Stimulated activated CD4-positive, alpha-beta T cell treated with anti-CD3 and anti-CD28 coated beads, Interleukin-4, amount 100 ng/mL, for 1 hour (primary cell): ENCODE results near the gene COLEC11.
"Not testable (repeated sequence)": the region's sequence is repeated elsewhere in the genome, so short reads cannot be mapped to it uniquely, and the experiment has no call there.

Experiments
- DNase-seq: peaks from one replicate; pipeline ENCODE4 v3.0.0-alpha.2; 2020

COLEC11 gene

DNA sequence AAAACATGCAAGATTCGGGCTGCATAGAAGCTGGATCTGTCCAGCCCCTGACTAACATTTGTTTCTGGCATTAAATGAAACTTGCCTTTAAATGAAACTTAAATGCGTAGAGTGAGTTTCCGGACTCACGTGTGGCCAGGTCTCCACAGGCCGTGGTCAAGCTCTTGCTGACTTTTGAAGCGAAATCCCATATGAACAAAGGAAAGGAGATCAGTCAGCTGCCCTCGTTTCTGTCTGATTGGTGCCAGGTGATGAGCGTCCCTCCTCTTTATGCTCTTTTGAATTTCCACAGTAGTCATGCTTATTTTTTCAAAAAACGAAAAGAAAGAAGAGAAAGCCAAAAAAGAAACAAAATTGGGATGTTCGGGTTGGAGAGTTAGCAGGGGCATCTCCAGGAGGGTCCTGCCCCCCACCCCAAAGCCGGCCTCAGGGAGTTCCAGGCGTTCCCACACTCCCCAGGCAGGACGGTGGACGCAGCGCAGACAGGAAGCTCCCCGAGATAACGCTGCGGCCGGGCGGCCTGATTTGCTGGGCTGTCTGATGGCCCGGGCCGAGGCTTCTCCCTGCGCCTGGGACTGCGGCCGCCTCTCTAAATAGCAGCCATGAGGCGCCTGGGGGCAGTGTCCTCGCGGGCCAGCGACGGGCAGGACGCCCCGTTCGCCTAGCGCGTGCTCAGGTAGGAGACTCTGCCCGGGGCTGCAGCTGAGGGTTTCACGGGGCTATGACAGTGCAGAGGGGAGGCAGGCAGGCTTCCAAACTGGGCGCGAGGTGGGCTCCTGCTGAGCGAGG is at the start of gene COLEC11:
COLEC11 (plus strand) TSS at position 620 of the 789 bp plus-strand sequence. CDS start 9,229 bp downstream, outside the sequence.
- no peak for DNase-seq

- no peak for DNase-seq
Measured at GRCh38 chr2:3545788-3546478, 49.0 kb upstream of the COLEC11 start.

GRCh38 chr2:3547915-3548314 is 47.0 kb upstream of the COLEC11 start:
- DNase-seq: no peak

GRCh38 chr2:3553946-3554345 is 41.0 kb upstream of the COLEC11 start:
- no peak for DNase-seq

GRCh38 chr2:3557639-3558204 is 37.2 kb upstream of the COLEC11 start:
- DNase-seq: no peak

DNA sequence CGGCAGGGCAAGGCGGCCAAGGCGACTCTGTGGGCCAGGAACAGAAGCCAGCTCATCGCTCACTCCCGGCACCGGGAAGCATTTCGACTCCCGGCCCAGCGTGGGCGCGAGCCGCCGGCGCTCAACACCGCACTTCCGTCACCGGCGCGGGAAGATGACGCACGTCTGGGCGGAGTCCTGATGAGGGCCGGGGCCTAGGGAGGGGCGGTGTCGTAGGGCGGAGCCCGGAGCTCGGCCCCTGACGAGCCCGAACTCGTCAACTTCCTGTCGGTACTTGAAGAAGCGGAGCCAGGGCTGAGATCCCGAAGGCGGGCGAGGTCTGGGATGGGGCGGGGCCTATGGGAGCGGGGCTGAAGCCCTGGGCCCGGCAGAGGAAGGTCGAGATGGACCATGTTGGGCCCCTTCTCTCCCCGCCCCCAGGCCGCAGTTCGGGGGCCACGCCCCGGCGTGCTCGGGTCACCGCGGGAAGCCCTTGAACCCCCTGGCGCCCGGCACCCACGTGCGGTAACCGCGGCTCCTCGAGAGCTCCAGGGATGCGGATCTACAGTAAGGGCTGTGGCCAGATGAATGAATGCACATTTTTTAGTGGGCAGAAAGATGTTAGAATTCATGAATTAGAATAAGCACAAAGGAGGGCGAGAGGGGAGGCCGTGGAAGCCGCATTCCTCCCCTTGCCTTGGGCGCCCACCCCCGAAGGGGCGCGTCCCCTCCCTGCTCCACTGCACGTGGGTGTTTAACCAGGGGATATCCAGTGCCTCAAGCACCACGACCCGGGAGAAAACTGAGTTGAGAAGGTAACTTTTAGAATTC is 36.5 kb upstream of the COLEC11 start, which contains the start of gene RNASEH1:
RNASEH1 (minus strand) TSS at position 129 of the 810 bp plus-strand sequence; CDS start at position 56, 73 bp downstream.
- DNase-seq: peak; percentile 99

GRCh38 chr2:3563521-3563976 is 31.4 kb upstream of the COLEC11 start:
- DNase-seq: no peak

- no peak for DNase-seq
Measured at GRCh38 chr2:3565117-3565516, 29.8 kb upstream of the COLEC11 start.

GRCh38 chr2:3566806-3567205 is 28.1 kb upstream of the COLEC11 start:
- no peak for DNase-seq

- DNase-seq: not testable (repeated sequence)
Measured at GRCh38 chr2:3569656-3570055, 25.3 kb upstream of the COLEC11 start.

DNA sequence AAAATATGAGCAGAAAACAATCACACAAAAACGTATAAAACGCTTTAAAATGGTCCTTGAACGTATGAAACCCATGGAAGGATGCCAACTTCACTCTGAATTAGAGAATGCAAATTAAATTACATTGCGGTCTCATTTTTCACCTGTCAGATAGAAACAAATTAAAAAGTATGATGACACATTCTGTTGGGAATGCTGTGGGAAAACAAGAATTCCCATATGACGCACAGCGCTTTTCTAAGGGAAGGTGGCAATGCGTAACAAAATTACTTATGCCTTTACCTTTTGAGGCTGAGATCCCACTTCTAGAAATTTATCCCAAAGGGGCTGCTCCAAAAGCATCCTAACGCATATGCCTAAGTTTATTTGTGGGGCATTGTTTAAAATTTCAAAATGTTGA is 23.6 kb upstream of the COLEC11 start:
- no peak for DNase-seq

DNA sequence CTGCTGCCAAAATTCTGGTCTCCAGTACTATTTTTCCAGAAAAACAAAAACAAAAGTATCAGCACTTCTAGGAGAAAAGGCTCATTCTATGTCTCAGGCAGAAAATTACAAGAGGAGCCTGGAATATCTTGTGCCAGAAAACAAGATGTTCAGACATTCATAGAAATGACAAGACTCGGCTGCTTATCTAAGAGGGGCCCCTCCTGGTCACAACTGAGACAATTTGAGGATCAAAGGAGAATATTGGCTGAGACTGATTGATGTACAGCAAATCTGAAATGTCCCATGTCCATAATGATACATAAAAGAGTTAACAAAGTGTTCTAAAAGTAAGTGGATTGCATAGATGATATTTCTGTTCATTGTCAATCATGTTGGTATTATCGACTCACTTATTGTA is 22.3 kb upstream of the COLEC11 start:
- no peak for DNase-seq

GRCh38 chr2:3574155-3574554 is 20.8 kb upstream of the COLEC11 start:
- no peak for DNase-seq

- DNase-seq: peak; percentile 26
Measured at GRCh38 chr2:3575534-3576262, 19.2 kb upstream of the COLEC11 start.

DNA sequence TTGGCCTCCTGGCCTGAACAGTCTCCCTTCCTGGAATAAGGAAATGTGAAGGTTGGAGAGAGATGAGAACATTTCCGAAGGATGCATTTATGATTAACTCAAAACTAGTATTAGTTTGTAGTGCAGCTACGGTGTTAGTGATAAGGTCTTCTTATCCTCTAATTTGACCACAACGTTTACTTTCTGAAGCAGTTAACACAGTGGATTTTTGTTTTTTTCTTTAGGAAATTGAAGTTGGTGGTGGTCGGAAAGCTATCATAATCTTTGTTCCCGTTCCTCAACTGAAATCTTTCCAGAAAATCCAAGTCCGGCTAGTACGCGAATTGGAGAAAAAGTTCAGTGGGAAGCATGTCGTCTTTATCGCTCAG is 18.7 kb upstream of the COLEC11 start:
- DNase-seq: not testable (repeated sequence)

DNA sequence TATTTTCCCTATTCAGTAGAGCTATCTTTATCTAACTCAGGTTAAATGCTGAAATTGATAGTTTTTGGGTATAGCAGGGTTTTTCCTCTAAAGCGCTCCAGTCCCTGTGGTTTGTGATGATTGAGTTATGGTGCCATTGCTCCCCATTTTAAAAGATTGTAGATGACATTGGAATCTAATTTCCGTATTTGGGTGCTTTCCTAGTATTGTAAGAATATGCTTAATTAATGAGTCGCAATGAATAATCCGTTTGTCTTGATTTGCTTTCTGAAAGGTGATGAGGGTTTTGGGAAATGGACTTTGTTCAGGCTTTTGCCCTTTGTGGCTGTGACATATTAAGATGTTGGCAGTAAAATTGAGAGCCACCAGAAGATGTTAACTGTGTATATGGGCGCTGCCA is 15.9 kb upstream of the COLEC11 start:
- DNase-seq: no peak

GRCh38 chr2:3580449-3580848 is 14.5 kb upstream of the COLEC11 start:
- DNase-seq: no peak

DNA sequence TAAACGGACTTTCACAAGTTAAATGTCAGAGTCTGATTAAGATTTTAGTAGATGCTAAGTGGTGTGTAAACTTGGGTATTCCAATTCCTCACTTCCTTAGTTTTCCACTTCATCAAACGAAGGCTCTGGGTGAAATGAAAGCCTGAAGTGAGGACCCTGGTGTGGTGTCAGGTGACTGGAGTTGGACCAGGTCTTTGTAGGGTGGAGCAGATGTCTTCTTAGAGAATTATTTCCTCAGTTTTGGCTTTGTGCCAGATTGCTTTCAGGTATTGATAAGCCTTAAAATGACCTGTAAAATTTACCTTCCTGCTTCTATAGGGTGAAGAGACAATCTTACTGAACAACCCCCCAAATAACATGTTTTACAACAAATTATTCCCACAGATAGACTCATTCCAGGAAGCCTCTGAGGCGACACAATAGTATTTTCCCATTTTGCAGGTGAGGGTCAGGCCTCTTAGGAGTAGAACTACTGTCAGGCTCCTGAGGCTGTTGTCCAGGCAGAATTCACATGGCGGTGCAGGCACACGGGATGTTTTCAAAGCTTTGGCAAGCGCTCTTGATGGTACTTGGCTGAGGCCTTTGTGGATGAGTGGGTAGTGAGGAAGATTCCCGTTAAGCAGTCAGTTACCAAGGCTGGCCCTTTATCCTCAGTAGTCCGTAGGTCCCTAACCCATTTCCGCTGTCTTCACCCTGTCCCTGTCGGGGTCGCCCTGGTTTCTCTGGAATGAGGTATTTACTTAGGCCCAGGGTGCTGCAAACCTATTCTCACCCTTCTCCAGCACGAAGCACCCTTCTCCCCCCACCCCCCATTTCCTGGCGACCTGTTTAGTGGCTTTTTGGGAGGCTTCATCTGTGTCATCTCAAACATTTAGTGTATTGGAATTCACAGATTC is 13.3 kb upstream of the COLEC11 start:
- DNase-seq: no peak

GRCh38 chr2:3584076-3584475 is 10.8 kb upstream of the COLEC11 start:
- DNase-seq: no peak

DNA sequence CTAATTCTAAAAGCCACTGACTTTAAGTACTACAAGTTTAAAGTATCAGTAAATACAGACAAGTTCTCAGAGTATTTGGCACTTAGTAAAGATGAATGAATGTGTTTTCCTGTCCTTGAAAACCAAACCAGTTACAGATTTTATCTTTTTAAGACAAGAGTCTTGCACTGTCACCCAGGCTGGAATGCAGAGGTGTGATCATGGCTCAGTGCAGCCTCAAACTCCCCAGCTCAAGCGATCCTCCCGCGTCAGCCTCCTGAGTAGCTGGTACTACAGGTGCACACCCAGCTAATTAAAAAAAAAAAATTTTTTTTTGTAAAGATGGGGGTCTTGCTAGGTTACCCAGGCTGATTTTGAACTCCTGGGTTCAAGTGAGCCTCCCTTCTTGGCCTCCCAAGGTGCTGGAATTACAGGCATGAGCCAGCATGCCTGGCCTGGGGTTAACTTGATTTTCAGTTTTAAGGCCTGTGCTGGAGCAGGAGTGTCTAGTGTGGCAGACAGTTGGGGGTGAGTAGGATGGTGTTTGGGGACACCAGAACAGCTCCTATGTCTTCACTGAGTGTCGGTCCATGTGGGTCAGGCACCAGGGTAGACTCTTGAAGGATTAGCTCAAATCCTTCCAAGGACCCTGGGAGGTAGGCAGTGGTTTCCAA is 10.2 kb upstream of the COLEC11 start:
- DNase-seq: no peak
